Gastrocnemius medialis (tissue), 4 donors: ENCODE measurements around the gene VPS45.

Experiments used
- POLR2A ChIP-seq, 2 donors: fragments of 450-650 bp; IDR thresholded peaks; one replicate each; pipeline ENCODE4 v1.6.1; 2017; ENCODE audit warnings: antibody characterized with exemption in 2 of 2, mild to moderate bottlenecking in 2 of 2, moderate library complexity in 2 of 2
- TF ChIP-seq, protein P1 (sequence below), 5 experiments: fragments of 450-650 bp in 3 of 5; fragments of 200-600 bp in 2 of 5; sonication (generic) in 2 of 5; IDR thresholded peaks in 4 of 5; conservative IDR thresholded peaks in 1 of 5; 1 replicate in 4 of 5; 2 replicates in 1 of 5; pipeline ENCODE4 v1.5.1; 2016 to 2019; ENCODE audit warnings: antibody characterized with exemption in 5 of 5, mild to moderate bottlenecking in 3 of 5, moderate library complexity in 3 of 5

DNA sequence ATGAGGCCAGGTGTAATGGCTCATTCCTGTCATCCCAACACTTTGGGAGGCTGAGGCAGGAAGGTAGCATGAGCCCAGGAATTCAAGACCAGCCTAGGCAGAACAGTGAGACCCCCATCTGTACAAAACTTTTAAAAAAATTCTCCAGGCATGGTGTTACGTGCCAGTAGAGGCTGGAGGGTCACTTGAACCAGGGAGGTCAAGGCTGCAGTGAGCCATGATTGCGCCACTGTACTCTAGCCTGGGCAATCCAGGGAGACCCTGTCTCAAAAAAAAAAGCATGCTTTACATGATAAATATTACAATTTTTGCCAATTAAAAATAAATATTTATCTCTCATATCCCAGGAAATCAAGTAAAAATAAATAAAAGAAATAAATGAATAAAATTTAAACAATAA is 17.6 kb upstream of the VPS45 start:
- TF ChIP-seq, protein P1, sequence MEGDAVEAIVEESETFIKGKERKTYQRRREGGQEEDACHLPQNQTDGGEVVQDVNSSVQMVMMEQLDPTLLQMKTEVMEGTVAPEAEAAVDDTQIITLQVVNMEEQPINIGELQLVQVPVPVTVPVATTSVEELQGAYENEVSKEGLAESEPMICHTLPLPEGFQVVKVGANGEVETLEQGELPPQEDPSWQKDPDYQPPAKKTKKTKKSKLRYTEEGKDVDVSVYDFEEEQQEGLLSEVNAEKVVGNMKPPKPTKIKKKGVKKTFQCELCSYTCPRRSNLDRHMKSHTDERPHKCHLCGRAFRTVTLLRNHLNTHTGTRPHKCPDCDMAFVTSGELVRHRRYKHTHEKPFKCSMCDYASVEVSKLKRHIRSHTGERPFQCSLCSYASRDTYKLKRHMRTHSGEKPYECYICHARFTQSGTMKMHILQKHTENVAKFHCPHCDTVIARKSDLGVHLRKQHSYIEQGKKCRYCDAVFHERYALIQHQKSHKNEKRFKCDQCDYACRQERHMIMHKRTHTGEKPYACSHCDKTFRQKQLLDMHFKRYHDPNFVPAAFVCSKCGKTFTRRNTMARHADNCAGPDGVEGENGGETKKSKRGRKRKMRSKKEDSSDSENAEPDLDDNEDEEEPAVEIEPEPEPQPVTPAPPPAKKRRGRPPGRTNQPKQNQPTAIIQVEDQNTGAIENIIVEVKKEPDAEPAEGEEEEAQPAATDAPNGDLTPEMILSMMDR (IDR thresholded peaks at IDR 0.05 in 4 of 5, conservative IDR thresholded peaks at IDR 0.05 in 1 of 5), result no peak
- no peak for TF ChIP-seq POLR2A (IDR thresholded peaks at IDR 0.05)
